Measurements from ENCODE around the gene CALHM1.

DNA sequence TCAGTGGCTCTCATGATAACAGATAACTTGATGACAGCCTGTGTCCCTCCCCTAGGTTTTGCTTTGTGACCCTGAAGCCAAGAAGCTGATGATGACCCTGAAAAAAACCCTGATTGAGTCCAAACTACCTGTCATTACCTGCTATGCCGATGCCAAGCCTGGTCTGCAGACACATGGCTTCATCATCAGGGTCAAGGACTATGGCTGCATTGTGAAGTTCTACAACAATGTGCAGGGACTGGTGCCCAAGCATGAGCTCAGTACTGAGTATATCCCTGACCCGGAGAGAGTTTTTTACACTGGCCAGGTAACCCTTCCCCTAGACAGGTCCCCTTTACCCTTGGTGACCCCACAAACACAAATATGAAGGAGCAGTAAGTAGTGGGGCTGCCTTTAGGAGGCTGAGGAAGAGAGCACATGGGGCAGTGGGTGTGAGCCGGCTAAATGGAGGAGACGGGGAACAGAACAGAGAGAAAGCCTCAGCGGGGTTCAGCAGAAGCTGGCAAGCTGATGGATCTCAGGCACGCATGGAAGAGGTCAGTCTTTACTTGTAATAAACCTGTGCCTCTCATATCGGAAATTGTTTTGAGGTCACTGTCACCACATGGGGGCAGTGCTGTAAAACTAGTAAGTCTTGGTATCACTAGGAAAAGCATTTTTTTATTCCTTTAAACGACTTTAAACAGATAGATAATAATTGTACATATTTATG is 42.1 kb downstream of the CALHM1 start:
- TF ChIP-seq, protein P1, sequence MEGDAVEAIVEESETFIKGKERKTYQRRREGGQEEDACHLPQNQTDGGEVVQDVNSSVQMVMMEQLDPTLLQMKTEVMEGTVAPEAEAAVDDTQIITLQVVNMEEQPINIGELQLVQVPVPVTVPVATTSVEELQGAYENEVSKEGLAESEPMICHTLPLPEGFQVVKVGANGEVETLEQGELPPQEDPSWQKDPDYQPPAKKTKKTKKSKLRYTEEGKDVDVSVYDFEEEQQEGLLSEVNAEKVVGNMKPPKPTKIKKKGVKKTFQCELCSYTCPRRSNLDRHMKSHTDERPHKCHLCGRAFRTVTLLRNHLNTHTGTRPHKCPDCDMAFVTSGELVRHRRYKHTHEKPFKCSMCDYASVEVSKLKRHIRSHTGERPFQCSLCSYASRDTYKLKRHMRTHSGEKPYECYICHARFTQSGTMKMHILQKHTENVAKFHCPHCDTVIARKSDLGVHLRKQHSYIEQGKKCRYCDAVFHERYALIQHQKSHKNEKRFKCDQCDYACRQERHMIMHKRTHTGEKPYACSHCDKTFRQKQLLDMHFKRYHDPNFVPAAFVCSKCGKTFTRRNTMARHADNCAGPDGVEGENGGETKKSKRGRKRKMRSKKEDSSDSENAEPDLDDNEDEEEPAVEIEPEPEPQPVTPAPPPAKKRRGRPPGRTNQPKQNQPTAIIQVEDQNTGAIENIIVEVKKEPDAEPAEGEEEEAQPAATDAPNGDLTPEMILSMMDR (IDR thresholded peaks at IDR 0.05), result peak; percentile 52 to 71 (median 68)
- TF ChIP-seq POLR2AphosphoS5 (IDR thresholded peaks at IDR 0.05; ENCODE audit: insufficient read depth in 1 of 2, low read depth in 1 of 2), result no peak
- TF ChIP-seq POLR2A (IDR thresholded peaks at IDR 0.05), result no peak
